Measurements from ENCODE around the gene NECAB3.

DNA sequence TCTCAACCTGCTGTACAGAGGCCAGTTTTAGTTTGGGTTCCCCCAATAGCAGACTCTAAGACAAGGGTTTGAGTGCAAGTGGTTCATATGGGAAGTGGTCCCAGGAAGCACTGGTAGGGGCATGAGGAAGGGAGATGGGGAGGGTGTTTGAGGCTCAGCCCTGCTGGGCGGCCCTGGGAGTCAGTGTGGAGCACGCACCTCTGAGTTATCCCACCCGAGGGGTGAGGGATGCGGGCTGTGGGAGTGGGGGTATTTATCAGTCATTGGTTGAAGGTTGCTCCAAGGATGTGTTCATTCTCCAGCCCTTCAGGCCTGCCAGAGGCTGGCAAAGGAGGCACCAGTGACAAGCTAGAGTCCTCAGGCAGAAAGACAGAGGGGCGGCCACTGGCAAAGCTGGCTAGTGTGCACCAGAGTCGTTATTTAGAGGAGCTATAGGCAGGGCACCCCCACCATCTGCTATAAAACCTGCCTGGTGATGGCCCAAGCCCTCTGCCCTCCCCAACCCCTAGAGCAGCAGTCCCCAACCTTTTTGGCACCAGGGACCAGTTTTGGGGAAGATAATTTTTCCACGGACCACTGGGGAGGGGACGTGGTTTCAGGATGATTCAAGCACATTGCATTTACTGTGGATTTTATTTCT lies 29.4 kb upstream of the NECAB3 start:
- no peak for TF ChIP-seq POLR2A (IDR thresholded peaks at IDR 0.05; ENCODE audit: insufficient read depth in 1 of 2, low read depth in 2 of 2, low read length in 2 of 2)
- TF ChIP-seq, protein P1, sequence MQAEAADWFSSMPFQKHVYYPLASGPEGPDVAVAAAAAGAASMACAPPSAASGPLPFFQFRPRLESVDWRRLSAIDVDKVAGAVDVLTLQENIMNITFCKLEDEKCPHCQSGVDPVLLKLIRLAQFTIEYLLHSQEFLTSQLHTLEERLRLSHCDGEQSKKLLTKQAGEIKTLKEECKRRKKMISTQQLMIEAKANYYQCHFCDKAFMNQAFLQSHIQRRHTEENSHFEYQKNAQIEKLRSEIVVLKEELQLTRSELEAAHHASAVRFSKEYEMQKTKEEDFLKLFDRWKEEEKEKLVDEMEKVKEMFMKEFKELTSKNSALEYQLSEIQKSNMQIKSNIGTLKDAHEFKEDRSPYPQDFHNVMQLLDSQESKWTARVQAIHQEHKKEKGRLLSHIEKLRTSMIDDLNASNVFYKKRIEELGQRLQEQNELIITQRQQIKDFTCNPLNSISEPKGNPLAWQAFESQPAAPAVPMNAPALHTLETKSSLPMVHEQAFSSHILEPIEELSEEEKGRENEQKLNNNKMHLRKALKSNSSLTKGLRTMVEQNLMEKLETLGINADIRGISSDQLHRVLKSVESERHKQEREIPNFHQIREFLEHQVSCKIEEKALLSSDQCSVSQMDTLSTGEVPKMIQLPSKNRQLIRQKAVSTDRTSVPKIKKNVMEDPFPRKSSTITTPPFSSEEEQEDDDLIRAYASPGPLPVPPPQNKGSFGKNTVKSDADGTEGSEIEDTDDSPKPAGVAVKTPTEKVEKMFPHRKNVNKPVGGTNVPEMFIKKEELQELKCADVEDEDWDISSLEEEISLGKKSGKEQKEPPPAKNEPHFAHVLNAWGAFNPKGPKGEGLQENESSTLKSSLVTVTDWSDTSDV (CRISPR knock-in tag; IDR thresholded peaks at IDR 0.05): no peak
- no peak for TF ChIP-seq MXI1 (IDR thresholded peaks at IDR 0.05; ENCODE audit: borderline replicate concordance, low read depth, low read length)
- TF ChIP-seq POLR2AphosphoS5 (IDR thresholded peaks at IDR 0.05; ENCODE audit: low read depth, low read length): no peak
- no peak for TF ChIP-seq ZNF678 (CRISPR knock-in tag; IDR thresholded peaks at IDR 0.05)
- TF ChIP-seq RBFOX2 (IDR thresholded peaks at IDR 0.05; ENCODE audit: low read depth, low read length): no peak
- TF ChIP-seq, protein P2, sequence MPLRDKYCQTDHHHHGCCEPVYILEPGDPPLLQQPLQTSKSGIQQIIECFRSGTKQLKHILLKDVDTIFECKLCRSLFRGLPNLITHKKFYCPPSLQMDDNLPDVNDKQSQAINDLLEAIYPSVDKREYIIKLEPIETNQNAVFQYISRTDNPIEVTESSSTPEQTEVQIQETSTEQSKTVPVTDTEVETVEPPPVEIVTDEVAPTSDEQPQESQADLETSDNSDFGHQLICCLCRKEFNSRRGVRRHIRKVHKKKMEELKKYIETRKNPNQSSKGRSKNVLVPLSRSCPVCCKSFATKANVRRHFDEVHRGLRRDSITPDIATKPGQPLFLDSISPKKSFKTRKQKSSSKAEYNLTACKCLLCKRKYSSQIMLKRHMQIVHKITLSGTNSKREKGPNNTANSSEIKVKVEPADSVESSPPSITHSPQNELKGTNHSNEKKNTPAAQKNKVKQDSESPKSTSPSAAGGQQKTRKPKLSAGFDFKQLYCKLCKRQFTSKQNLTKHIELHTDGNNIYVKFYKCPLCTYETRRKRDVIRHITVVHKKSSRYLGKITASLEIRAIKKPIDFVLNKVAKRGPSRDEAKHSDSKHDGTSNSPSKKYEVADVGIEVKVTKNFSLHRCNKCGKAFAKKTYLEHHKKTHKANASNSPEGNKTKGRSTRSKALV (CRISPR knock-in tag; IDR thresholded peaks at IDR 0.05): no peak
- TF ChIP-seq SIX4 (CRISPR knock-in tag; IDR thresholded peaks at IDR 0.05): no peak
- TF ChIP-seq, protein P3, sequence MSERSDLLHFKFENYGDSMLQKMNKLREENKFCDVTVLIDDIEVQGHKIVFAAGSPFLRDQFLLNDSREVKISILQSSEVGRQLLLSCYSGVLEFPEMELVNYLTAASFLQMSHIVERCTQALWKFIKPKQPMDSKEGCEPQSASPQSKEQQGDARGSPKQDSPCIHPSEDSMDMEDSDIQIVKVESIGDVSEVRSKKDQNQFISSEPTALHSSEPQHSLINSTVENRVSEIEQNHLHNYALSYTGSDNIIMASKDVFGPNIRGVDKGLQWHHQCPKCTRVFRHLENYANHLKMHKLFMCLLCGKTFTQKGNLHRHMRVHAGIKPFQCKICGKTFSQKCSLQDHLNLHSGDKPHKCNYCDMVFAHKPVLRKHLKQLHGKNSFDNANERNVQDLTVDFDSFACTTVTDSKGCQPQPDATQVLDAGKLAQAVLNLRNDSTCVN (CRISPR knock-in tag; IDR thresholded peaks at IDR 0.05; ENCODE audit: borderline replicate concordance): no peak
- no peak for TF ChIP-seq EZH2 (conservative IDR thresholded peaks at IDR 0.05; ENCODE audit: low read depth, low read length)
- TF ChIP-seq, protein P4, sequence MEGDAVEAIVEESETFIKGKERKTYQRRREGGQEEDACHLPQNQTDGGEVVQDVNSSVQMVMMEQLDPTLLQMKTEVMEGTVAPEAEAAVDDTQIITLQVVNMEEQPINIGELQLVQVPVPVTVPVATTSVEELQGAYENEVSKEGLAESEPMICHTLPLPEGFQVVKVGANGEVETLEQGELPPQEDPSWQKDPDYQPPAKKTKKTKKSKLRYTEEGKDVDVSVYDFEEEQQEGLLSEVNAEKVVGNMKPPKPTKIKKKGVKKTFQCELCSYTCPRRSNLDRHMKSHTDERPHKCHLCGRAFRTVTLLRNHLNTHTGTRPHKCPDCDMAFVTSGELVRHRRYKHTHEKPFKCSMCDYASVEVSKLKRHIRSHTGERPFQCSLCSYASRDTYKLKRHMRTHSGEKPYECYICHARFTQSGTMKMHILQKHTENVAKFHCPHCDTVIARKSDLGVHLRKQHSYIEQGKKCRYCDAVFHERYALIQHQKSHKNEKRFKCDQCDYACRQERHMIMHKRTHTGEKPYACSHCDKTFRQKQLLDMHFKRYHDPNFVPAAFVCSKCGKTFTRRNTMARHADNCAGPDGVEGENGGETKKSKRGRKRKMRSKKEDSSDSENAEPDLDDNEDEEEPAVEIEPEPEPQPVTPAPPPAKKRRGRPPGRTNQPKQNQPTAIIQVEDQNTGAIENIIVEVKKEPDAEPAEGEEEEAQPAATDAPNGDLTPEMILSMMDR (CRISPR knock-in tag; IDR thresholded peaks at IDR 0.05): no peak
- TF ChIP-seq TOE1 (CRISPR knock-in tag; IDR thresholded peaks at IDR 0.05): no peak
- TF ChIP-seq, protein P5, sequence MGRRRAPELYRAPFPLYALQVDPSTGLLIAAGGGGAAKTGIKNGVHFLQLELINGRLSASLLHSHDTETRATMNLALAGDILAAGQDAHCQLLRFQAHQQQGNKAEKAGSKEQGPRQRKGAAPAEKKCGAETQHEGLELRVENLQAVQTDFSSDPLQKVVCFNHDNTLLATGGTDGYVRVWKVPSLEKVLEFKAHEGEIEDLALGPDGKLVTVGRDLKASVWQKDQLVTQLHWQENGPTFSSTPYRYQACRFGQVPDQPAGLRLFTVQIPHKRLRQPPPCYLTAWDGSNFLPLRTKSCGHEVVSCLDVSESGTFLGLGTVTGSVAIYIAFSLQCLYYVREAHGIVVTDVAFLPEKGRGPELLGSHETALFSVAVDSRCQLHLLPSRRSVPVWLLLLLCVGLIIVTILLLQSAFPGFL (CRISPR knock-in tag; IDR thresholded peaks at IDR 0.05): no peak
